ENCODE measurements around the gene FREY1.

Gene FREY1

DNA sequence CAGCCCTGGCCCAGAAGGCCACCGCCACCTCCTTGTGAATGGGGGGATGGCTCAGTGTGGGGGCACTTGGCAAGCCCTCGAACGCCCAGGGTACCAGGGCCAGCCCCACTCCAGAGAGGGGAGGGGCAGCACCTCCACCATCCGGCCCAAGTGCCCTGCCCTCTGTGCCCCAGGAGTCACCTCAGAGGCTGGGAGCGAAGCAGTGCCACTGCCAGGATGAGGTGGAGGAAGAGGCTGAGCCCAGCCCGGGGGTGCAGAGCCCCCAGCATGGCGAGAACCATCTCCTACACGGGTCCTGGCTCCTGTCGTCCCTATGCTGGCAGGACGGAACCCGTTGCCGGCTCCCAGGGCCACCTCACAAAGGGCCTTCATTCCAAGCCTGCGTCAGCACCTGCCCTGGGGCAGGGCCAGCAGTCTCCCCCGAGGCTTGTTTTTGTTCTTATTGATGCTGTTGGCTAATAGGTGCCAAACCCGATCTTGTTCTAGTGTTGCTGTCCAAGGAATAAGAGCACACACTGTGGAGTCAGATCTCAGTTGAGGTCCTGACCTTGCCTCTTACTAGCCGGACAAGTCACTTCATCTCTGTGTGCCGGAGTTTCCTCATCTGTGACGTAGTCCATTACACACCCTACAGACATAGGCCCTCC is at the start of gene FREY1:
TSS of gene FREY1 (minus strand) at position 307 of the 647 bp plus-strand sequence. CDS start at position 281, 26 bp downstream.
- TF ChIP-seq ZBTB7A (IDR thresholded peaks at IDR 0.05; ENCODE audit: low read depth), result no peak
- TF ChIP-seq, protein P1, sequence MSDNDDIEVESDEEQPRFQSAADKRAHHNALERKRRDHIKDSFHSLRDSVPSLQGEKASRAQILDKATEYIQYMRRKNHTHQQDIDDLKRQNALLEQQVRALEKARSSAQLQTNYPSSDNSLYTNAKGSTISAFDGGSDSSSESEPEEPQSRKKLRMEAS (IDR thresholded peaks at IDR 0.05), result no peak
- TF ChIP-seq YY1 (IDR thresholded peaks at IDR 0.05; ENCODE audit: low read depth), result no peak
- TF ChIP-seq USF1 (IDR thresholded peaks at IDR 0.05), result no peak
- TF ChIP-seq NFIC (IDR thresholded peaks at IDR 0.05), result no peak
- no peak for TF ChIP-seq TCF12 (IDR thresholded peaks at IDR 0.05; ENCODE audit: low read depth)
- TF ChIP-seq, protein P2, sequence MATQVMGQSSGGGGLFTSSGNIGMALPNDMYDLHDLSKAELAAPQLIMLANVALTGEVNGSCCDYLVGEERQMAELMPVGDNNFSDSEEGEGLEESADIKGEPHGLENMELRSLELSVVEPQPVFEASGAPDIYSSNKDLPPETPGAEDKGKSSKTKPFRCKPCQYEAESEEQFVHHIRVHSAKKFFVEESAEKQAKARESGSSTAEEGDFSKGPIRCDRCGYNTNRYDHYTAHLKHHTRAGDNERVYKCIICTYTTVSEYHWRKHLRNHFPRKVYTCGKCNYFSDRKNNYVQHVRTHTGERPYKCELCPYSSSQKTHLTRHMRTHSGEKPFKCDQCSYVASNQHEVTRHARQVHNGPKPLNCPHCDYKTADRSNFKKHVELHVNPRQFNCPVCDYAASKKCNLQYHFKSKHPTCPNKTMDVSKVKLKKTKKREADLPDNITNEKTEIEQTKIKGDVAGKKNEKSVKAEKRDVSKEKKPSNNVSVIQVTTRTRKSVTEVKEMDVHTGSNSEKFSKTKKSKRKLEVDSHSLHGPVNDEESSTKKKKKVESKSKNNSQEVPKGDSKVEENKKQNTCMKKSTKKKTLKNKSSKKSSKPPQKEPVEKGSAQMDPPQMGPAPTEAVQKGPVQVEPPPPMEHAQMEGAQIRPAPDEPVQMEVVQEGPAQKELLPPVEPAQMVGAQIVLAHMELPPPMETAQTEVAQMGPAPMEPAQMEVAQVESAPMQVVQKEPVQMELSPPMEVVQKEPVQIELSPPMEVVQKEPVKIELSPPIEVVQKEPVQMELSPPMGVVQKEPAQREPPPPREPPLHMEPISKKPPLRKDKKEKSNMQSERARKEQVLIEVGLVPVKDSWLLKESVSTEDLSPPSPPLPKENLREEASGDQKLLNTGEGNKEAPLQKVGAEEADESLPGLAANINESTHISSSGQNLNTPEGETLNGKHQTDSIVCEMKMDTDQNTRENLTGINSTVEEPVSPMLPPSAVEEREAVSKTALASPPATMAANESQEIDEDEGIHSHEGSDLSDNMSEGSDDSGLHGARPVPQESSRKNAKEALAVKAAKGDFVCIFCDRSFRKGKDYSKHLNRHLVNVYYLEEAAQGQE (IDR thresholded peaks at IDR 0.05; ENCODE audit: low read depth), result no peak
- no peak for TF ChIP-seq EP300 (IDR thresholded peaks at IDR 0.05; ENCODE audit: borderline replicate concordance)
- TF ChIP-seq FOXM1 (IDR thresholded peaks at IDR 0.05; ENCODE audit: borderline replicate concordance, low read depth), result no peak
- no peak for TF ChIP-seq RAD21 (IDR thresholded peaks at IDR 0.05; ENCODE audit: low read depth)
- TF ChIP-seq TEAD4 (IDR thresholded peaks at IDR 0.05), result no peak
- no peak for TF ChIP-seq CREB1 (IDR thresholded peaks at IDR 0.05; ENCODE audit: low read depth)
- TF ChIP-seq TAF1 (IDR thresholded peaks at IDR 0.05; ENCODE audit: low read depth), result no peak
- TF ChIP-seq CEBPB (IDR thresholded peaks at IDR 0.05), result no peak
- no peak for TF ChIP-seq EGR1 (IDR thresholded peaks at IDR 0.05)

DNA sequence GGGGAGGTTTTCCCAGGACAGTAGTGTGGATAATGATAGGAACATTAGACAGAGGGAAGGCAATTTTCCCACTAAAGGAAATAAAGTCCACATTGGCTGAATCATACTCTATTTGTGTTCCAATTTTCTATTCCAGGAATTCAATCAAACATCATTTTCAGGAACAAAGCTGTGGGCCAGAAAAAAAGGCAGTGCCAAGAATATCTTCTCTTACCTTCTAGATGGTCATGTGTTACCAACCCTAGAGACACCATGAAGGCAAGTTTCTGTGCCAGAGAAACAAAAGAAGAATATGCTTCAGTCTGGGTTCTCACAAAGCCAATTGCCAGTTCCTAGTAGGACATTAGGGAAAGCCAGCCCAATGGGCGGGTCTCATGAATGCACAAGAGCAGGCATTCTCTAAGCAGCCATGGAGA is 42.9 kb upstream of the FREY1 start:
- no peak for TF ChIP-seq USF1 (IDR thresholded peaks at IDR 0.05)

DNA sequence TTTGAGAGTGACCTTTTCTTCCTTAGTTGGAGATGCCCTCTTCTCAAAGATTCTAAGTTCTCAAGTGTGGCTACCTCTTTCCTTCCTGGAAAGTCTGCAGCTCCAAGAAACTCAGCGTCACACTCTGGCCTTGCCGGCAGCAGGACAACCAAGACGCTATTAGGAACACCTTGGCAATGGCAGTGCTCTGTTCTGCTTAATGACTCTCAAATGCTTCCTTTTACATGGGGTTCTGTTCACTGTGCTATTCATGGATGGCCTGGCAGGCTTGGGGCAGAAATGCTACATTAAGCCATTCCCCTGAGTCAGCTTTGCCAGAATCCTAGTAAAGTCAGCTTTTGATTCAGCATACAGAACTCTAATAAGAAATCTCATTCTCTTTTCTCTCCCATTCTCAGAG is 41.3 kb upstream of the FREY1 start:
- TF ChIP-seq EGR1 (IDR thresholded peaks at IDR 0.05) (no peak), YY1 (IDR thresholded peaks at IDR 0.05; ENCODE audit: low read depth) (no peak), NFIC (IDR thresholded peaks at IDR 0.05) (no peak), FOXM1 (IDR thresholded peaks at IDR 0.05; ENCODE audit: borderline replicate concordance, low read depth) (no peak), USF1 (IDR thresholded peaks at IDR 0.05) (no peak), RAD21 (IDR thresholded peaks at IDR 0.05; ENCODE audit: low read depth) (no peak), CEBPB (IDR thresholded peaks at IDR 0.05) (no peak), TCF12 (IDR thresholded peaks at IDR 0.05; ENCODE audit: low read depth) (no peak), EP300 (IDR thresholded peaks at IDR 0.05; ENCODE audit: borderline replicate concordance) (no peak), CREB1 (IDR thresholded peaks at IDR 0.05; ENCODE audit: low read depth) (no peak), TEAD4 (IDR thresholded peaks at IDR 0.05) (no peak), TAF1 (IDR thresholded peaks at IDR 0.05; ENCODE audit: low read depth) (no peak)
- TF ChIP-seq, protein P1 (IDR thresholded peaks at IDR 0.05), result no peak
- TF ChIP-seq, protein P2 (IDR thresholded peaks at IDR 0.05; ENCODE audit: low read depth), result no peak

DNA sequence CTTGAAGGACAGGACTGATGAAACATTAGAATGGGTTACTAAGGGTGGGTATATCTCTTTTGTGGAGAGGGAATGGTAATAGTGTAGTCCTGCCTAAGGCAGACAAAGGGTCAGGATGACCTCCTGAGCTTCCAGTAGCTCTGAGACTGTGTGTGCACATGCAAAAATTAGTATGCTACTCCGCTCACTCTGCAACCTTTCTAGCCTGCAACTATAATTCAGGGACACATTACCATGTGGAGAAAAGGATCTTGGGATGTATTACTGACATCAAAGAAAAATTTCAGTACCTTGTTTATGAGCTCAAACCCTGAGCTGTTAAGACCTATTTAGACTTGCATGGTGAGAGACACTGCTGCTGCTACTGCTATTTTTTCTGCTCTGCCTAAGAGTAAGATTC is 40.8 kb upstream of the FREY1 start:
- TF ChIP-seq YY1 (IDR thresholded peaks at IDR 0.05; ENCODE audit: low read depth), result no peak
- no peak for TF ChIP-seq RAD21 (IDR thresholded peaks at IDR 0.05; ENCODE audit: low read depth)
- TF ChIP-seq NFIC (IDR thresholded peaks at IDR 0.05), result no peak
- no peak for TF ChIP-seq CREB1 (IDR thresholded peaks at IDR 0.05; ENCODE audit: low read depth)
- no peak for TF ChIP-seq TEAD4 (IDR thresholded peaks at IDR 0.05)
- TF ChIP-seq, protein P2 (IDR thresholded peaks at IDR 0.05; ENCODE audit: low read depth), result no peak
- no peak for TF ChIP-seq TAF1 (IDR thresholded peaks at IDR 0.05; ENCODE audit: low read depth)
- TF ChIP-seq, protein P1 (IDR thresholded peaks at IDR 0.05), result no peak
- no peak for TF ChIP-seq FOXM1 (IDR thresholded peaks at IDR 0.05; ENCODE audit: borderline replicate concordance, low read depth)
- TF ChIP-seq USF1 (IDR thresholded peaks at IDR 0.05), result no peak
